Measurements from ENCODE around the gene RYR1.
"Not testable (repeated sequence)": the region's sequence is repeated elsewhere in the genome, so short reads cannot be mapped to it uniquely, and the experiment has no call there.

Gene RYR1

DNA sequence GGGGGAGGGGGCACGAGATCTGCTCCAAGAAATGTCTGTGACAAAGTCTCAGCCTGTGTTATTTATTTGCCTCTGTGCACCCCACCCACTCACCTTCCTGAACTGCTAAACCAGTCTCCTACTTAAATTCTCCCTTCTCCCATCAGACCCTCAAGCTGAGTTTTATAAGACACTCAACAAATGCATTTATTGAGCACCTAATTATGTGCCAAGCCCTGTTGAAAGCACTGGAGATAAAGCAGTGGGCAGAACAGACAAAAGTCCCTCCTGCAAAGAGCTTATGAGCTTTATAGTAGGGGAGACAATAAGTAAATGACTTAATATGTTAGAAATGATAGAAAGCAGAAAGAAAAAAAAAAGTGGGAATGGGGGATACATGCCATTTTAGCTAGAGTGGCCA is 34.0 kb upstream of the RYR1 start:
- no peak for FAIRE-seq

DNA sequence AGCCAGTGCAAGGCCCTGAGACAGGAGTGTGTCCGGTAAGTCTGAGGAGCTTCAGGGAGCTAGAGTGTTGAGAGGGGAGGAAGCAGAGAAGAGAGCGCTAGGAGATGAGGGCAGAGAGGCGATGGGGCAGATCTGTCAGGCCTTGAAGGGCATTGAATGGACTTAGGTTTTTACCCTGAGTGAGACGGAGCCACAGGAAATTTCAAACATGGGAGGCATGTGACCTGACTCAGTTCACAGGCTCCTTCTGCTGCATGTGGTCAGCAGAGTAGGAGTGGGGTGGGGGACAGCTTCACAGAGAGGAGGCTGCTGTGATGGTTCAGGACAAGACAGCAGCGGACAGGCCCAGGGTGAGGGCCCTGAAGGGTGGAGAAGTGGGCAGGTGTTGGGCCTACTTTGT is 33.1 kb upstream of the RYR1 start:
- FAIRE-seq, result no peak

More for the DNA sequence above, 34.0 kb upstream of the RYR1 start:
- DNase-seq (ENCODE audit: low spot score), result no peak

DNA sequence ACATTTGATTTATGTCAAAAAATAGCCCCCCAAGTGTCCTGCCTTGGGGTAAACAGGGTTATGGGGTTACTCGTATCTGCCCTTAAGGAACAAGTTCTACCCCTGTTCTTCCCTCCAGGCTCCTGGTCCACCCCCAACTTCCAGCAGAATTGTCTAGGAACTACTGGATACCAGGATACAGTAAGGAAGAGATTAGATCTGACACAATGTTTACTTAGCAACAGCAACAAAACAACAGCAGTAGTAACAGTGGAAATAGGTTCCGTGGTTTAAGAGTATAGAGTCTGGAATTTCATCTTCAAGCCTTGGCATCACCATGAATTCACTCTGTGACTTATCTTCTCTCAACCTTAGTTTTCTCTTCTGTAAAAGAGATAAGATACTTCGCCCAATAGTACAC is 32.3 kb upstream of the RYR1 start:
- FAIRE-seq (no peak), DNase-seq (ENCODE audit: low spot score) (peak; percentile 21)

More for the DNA sequence above, 33.1 kb upstream of the RYR1 start:
- no peak for DNase-seq (ENCODE audit: low spot score)

DNA sequence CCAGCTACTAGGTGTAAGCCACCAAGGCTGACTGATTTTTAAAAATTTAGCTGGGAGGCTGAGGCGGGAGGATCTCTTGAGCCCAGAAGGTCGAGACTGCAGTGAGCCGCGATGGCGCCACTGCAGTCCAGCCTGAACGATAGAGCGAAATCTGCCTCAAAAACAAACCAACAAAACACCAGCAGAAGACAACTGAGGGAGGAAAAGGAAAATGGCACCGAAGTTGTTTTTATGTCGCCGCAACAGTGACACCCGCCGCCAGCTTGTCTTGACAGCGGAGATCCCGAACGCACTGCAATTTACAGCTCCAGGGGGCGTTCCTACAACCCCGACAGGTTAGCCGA is 30.9 kb upstream of the RYR1 start:
- DNase-seq (ENCODE audit: low spot score) (no peak), FAIRE-seq (no peak)

DNA sequence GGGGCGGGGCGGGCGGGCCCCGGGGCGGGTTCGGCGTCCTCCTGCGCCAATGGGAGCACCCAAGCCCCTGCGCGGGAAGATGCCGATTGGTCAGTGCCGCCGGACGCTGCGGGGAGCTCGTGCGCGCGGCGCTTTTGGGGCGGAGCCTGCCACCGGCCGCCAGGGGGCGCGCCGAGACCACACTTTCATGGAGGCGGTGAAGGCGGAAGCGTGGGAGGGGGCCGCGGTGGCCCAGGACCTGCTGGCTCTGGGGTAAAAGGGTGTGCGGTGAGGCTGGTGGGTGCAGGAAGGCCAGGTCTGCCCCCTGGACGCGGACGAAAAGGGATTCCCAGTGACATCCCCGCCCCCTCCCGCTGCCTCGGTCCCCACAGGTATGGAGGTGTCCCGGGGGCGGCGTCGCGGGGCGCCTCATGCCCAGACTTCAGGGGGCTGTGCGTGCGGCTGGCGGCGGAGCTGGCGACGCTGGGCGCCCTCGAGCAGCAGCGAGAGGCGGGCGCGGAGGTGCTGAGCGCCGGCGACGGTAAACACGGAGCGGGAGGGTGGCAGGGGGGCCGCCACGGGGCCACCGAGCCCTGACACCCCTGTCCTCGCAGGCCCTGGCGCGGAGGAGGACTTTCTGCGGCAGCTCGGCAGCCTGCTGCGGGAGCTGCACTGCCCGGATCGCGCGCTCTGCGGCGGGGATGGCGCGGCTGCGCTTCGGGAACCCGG is 30.4 kb upstream of the RYR1 start, which contains the start of gene FAM98C:
FAM98C (plus strand) TSS at position 127 of the 708 bp plus-strand sequence; CDS start at position 188, 61 bp downstream.
- DNase-seq (ENCODE audit: low spot score) (peak; percentile 83), FAIRE-seq (no peak)

DNA sequence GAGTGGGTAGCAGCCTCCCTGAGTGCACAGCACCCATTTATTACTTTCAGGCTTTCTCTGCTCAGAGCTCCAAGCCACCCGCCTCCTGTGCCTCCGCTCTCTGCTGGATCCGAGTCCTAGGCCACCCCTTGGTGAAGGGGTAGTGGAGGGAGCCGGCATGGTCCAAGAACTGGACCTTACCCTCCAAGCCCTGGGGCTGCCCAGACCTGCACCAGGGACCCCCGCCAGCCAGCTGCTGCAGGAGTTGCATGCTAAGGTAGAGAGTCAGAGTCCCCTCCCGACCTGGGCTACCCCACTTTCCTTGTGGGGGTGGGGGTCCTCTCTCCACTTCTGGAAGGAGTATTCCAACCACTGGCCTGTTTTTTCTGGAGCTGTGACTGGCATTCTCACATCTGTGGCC is 28.6 kb upstream of the RYR1 start:
- DNase-seq (ENCODE audit: low spot score), result no peak

DNA sequence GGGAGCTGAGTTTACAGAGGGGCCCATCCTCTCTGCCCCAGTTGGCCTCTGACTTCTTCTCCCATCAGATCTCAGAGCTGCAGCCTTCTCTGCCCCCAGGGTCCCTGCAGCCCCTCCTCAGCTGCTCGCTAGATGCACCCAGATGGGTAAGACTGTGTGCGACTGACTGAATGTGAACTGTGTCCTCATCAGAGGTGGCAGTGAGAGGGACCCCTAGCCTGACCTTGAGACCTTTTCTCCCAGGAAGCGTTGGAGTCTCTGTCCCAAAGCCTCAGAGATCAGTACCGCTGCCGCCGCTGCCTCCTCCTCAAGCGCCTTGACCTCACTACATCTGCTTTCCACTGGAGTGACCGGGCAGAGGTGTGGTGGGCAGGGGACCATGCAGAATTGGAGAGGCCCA is 28.2 kb upstream of the RYR1 start:
- FAIRE-seq (no peak), DNase-seq (ENCODE audit: low spot score) (no peak)

More for the DNA sequence above, 28.6 kb upstream of the RYR1 start:
- no peak for FAIRE-seq

DNA sequence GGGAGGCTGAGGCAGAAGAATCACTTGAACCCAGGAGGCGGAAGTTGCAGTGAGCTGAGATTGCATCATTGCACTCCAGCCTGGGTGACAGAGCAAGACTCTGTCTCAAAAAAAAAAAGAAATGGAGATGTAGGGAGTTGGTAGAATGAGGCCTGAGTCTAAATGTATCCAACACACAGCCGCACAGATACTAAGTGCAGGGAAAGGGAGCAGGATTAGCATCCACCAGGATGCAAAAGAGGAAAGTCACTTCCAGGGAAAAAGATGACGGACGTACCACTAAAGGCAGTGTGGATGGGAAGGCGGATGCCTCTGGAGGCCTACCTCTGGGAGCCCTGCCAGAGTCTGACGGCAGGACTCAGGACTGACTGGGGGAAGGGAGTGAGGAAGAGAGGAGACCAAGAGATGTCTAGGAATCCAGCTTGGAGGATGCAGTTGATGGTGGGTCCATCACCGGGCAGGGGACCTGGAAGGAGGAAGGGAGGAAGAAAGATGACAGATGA is 23.8 kb upstream of the RYR1 start:
- no peak for FAIRE-seq
- no peak for DNase-seq (ENCODE audit: low spot score)

DNA sequence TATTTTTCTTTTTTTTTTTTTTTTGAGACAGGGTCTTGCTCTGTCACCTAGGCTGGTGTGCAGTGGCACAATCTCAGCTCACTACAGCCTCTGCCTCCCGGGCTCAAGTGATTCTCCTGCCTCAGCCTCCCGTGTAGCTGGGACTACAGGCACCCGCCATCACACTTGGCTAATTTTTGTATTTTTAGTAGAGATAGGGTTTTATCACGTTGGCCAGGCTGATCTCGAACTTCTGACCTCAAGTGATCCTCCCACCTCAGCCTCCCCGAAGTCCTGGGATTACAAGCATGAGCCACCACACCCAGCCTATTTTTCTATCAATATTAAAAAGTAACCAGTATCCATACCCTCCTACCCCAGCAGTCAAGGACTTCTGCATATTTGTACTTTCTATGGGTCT is 23.1 kb upstream of the RYR1 start:
- FAIRE-seq; DNase-seq (ENCODE audit: low spot score): not testable (repeated sequence)

DNA sequence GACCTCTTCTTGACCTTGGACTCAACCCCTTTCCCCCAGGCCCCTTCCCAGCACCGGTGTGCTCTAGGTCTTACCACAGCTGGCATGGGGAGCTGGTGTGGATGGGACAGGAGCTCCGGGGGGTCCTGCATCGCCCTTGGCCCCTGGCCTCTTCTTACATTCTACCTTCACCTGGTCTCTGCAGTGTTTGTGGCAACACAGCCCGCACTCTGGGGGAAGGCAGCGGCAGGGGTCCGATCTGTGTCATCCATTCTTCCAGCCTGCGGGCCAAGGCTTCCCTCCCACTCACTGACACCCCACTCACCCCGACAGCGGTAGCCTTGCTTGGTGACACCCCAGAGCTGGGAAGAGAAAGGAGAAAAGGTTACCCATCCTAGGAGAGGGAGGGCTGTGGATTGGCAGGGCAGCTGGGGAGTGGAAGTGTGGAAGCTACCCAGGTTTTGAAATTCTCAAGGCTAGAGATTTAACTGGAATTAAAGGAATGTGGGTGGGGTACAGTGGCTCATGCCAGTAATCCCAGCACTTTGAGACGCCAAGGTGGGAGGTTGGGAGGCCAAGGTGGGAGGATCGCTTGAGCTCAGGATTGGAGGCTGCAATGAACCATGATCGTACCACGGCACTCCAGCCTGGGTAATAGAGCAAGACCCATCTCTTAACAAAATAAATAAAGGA is 22.3 kb upstream of the RYR1 start:
- FAIRE-seq (no peak), DNase-seq (ENCODE audit: low spot score) (no peak)

DNA sequence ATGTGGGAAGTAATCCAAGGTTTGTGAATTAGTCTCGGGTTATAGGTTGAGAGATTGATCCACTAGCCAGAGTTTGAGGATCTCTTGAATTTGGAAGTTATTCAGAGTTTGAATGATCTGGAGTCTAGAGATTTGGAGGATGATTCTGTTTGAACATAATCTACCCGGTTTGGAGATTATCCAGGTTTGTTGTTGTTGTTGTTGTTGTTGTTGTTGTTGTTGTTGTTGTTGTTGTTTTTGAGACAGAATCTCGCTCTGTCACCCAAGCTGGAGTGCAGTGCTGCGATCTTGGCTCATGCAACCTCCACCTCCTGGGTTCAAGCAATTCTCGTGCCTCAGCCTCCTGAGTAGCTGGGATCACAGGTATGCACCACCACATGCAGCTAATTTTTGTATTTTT is 21.6 kb upstream of the RYR1 start:
- not testable (repeated sequence) for DNase-seq (ENCODE audit: low spot score); FAIRE-seq

DNA sequence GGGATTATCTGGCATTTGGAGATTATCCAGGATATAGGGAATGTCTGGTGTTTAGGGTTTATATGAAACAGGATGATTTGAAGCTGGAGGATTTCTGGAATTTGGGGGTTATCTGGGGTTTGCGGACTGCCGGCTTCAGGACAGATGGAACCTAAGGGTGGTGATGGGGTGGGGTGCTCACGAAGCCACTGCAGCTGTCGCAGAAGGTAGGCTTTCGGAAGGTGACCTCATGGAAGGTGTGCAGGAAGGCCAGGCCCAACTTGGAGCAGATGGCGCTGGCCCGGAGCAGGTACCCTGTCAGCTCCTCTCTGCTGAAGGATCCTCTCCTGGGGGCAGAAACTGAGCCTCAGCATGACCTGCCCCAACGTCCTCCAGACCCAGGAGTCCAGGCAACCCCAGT is 21.0 kb upstream of the RYR1 start:
- DNase-seq (ENCODE audit: low spot score) (no peak), FAIRE-seq (no peak)

DNA sequence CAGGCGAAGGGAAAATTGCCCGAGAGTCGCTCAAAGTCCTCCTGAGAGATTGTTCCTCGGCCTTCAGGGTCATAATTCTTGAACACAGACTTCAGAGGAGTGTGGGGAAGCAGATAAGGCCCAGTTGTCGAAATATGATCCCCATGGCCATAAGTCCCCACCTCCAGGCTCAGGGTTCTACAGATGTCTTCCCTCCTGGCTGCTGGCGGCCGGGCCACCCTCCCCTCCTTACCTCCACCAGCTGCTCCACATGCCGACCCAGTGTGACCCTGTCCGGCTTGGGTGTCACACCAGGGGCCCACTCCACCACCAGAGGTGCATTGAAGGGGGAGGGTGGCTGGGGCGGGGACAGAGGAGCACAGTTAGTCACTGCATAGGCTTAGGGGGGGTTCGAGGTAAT is 20.5 kb upstream of the RYR1 start:
- FAIRE-seq, result no peak
- no peak for DNase-seq (ENCODE audit: low spot score)

DNA sequence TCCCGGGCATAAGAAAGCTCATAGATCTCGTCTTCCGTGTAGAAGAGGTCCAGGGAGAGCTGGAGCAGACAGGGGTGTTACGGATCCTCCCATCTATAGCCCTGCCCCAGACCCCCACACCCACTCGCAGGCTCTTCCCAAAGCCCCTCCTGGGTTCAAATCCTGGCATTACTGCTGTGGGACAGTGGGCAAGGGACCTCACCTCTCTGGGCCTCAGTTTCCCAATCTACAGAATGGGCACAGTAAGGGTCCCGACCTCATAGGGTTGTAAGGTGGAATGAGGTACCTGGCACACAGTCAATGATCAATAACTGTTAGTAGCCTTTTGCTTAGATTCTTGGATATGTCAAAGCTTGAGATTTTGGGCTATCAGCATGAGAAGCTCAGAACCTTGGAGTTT is 20.1 kb upstream of the RYR1 start:
- DNase-seq (ENCODE audit: low spot score), result no peak
- no peak for FAIRE-seq

DNA sequence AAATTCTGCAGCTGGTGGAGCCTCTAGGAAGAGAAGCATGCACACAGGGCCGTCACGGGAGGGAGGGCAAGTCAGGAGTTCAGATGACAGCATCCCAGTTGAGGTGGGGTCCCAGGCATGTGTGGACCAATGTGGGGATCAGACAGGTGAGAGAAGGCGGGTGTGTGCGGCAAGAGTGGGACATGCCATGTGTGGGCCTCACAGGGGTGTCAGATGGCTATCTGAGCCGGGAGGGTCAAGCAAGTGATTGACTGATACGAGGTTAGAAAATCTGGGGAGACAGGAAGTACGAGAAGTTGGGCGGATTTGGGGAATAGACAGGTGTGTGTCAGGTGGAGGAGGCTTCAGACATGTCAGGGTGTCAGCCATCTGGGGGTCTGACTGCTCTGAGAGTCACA is 16.3 kb upstream of the RYR1 start:
- DNase-seq (ENCODE audit: low spot score) (no peak), FAIRE-seq (no peak)

DNA sequence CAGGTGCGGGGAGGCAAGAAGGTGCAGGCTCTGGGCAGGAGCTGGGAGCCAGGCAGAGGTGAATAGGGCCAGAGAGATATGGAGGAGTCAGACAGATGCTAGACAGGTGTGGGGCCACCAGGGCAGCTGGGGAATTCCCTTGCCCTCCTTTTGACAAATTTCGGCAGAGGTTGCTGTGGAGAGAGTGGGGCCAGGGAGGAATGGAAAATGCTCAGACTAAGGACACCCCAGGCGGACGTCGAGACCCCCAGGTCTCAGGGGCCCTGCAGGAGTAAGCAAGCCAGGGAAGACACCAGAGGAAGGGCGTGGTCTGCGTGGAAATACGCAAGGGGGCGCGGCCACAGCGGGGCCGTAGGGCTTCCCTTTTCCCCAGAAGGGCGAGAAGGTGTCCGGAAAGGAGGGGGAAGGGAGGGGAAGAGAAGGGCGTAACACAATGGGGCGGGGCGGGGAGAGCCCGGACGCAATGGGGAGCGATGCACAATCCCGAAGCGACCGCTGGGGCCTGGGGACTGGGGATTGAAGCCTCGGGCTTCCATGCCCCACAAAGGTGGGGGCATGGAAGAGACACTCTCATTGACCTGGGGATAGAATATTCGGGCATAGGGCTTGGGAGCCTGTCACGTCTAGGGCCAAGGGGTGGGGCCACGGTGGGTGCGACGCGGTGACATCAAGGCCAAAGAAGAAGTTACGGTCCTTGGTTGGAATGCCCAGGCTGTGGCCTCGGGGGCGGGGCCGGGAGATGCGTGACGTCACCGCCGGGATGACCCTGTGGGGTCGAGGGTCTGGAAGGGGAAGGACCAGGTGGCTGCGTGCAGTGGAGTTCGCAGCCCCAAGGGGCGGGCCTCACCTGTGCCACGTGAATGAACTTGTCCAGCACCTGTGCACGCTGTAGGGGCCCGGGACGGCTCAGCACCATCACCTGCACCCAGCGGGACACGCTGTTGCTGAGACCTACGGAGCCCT is 15.7 kb upstream of the RYR1 start:
- DNase-seq (ENCODE audit: low spot score) (no peak), FAIRE-seq (no peak)

DNA sequence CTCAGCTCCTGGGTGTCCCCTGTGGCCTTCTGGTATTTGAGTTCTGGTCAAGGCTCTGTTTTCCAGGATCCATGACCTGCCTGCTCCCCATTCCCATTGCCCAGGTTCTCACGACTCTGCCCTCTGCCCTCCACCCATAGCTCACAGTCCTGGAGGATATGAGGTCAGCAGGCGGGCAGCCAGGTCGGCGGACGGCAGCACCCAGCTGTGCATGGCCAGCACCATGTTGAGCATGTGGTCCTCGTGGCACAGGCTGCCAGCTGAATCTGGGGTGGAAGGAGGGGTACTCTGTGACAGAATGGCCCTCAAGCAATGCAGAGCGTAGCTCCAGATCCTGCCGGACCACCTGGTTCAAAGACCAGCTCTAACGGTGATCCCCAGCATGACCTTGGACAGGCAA is 12.6 kb upstream of the RYR1 start:
- FAIRE-seq (no peak), DNase-seq (ENCODE audit: low spot score) (no peak)

DNA sequence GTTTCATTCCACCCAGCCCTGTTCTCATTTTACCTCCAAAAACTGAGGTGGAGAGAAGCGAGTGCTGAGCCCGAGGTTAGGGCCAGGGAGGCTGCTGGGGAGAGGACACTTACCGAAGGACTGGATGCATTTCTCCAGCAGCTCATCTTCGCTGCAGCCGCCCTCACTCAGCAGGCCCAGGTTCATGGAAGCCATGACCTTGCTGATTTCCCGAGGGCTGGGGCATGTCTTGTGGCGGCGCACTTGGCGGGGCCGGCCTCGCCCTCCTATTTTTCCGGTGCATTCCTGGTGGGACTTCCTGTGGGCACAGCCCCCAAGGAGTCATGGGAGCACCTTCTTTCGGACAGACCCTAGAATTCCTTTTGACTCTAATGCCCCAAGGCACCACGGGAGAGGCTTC is 11.6 kb upstream of the RYR1 start:
- DNase-seq (ENCODE audit: low spot score) (no peak), FAIRE-seq (no peak)

DNA sequence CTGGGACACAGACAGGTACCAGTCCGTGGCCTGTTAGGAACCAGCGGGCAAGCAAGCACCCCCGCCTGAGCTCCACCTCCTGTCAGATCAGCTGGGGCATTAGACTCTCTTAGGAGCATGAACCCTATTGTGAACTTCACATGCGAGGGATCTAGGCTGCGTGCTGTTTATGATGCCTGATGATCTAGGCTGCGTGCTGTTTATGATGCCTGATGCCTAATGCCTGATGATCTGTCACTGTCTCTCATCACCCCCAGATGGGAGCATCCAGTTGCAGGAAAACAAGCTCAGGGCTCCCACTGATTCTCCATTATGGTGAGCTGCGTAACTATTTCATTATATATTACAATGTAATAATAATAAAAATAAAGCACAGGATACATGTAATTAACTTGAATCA is 11.1 kb upstream of the RYR1 start:
- FAIRE-seq (no peak), DNase-seq (ENCODE audit: low spot score) (no peak)

DNA sequence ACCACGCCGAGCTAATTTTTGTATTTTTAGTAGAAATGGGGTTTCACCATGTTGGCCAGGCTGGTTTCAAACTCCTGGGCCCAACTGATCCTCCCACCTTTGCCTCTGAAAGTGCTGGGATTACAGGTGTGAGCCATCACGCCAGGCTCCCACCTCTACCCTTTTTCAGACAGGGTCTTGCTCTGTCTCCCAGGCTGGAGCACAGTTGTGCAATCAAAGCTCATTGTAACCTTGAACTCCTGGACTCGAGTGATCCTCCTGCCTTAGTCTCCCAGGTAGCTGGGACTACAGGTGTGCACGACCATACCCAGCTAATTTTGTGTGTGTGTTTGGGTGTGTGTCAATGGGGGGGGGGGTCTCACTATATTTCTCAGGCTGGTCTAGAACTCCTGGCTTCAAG is 9.2 kb upstream of the RYR1 start:
- FAIRE-seq, result no peak
- DNase-seq (ENCODE audit: low spot score), result no peak

DNA sequence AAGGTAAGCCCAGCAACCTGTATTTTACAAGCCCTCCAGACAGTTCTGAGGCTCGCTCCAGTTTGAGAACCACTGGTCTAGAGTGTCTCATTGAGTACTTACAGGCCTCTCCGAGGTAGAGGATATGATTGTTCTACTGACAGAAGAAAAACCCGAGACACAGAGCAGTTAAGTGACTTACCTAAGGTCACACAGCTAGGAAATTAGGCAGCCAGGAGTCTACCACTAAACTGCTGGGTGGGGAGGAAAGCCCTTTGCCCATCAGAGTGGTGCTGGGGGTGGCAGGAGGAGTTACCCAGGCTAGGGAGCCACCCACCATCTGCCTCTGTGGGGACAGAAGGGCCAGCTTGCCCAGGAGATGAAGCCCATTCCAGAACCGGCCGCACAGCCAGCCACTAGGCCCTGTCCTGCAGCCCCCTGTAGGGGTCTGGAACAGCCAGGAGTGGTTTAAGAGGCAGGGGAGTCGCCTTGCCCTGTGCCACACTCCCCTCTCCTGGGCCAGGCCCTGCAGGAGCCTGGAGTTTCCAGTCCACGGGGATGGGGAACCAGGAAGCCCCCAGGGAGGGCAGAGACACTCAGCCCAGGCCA is 8.2 kb upstream of the RYR1 start:
- DNase-seq (ENCODE audit: low spot score) (no peak), FAIRE-seq (no peak)

All from RCC 7860 (cell line).